HG03342 (cell line): ENCODE results near the gene HLA-B.

Source experiments
- ATAC-seq: cut with Tn5 transposase; IDR thresholded peaks from one replicate; pipeline ENCODE4 v1.9.1; 2021; ENCODE audit warnings: mild to moderate bottlenecking, moderate library complexity; ENCODE audit not compliant: unreplicated experiment

HLA-B gene

DNA sequence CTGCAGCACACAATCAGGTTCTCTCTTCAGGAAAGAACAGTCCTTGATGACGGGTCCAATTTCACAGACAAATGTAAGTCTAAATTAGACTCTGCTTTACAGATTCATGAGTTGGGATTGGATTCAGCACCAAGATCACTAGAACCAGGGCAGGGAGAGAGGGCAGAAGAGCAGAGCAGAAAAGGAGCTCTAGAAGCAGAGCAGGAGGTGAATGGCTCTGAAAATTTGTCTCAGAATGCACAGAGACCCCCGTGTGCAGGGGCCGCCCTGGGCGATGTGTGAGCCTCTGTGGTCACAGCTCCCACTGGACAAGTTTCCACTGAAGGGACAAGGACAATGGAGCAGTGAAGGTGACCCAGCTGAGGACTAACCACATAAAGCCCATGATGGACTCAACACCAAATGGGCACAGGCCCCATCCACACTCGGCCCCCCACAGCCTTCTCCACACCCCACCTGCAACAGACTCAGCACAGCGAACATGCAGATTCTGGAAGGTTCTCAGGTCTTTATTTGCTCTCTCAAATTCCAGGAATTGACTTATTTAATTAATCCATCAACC, 3.5 kb downstream of the HLA-B start:
- ATAC-seq, result no peak

DNA sequence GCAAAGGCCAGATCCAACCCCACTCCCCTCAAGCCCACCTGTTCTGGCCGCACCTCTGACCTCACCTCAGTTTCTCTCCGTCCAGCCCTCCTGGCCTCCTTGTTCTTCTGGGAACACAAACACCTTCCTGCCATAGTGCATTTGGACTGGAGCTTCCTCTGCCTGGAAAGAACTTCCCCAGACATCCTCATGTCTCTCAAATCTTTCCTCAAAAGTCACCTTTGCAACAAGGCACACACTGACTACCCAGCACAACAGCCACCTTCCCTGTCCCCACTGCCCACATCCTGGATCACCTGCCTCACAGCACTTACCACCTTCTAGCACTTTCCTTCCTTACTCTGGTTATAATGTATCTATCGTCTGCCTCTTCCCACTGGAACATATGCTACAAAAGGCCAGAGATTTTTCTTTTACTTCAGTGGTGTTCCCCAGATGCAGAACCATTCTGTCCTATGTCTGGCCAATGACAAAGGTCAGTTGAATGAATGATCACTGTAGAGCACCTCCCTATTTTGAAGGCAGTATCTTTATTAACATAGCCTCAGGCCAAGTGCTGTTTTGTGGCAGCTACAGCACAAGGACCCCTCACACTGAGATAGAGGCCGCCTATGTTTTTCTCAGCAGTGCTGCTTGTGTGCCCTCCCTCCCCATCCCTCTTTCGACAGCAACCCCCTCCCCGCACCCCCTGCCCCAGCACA, 4.1 kb downstream of the HLA-B start:
- ATAC-seq, result no peak

DNA sequence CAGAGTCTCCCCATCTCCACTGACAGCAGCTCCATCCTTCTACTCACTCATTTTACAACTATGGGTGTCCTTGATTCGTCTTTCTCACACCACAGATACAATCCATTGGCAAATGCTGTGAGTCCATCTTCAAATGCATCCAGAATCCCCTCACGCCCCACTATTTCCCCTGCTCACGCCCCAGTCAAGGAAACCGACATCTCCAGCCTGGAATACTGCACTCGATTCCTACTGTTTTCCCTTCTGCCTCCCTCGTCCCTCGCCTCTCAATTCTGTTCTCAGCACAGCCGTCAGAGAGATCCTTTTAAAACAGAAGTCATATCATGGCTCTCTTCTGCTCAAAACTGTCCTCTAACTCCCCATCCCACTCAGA, 4.7 kb downstream of the HLA-B start:
- ATAC-seq, result no peak

DNA sequence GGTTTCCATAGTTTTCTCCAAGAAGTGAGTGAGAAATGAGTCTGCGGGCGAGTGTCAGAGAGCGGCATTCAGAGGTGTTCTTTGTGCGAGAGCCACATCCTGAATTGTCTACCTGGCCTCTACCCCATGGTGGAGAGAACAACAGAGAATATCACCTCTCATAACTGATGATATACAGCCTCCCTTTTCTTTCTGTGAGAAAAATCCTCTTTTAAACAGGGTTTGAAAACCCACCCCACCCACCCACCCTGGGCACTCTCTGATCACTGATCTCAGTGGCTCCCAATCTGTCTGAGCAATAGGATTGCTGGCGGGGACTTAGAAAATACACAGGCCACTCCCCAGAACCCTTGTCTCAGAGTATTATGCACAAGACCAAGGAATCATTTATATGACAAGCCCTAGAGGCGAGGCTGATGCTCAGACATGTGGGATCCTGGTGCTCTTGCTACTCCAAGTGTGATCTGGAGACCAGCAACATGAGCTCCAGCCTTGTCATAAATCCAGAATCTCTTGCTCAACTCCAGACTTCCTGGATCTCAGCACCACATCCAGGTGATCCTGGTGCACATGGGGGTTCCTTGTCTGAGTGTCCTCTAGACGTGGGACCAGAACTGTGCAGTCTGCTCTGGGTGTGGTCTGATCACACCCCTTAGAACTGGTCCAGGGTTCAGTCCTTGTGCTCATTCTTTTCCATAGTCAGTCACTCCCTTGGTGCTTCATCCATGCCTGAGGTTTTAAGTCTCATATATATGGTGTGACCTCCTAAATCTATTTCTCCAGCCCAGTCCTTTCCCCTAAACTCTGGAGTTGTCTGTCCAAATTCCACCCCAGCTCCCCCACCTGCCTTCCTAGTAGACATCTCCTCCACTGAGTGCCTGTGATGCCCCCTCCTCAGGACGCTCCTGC, 5.3 kb downstream of the HLA-B start:
- no peak for ATAC-seq

DNA sequence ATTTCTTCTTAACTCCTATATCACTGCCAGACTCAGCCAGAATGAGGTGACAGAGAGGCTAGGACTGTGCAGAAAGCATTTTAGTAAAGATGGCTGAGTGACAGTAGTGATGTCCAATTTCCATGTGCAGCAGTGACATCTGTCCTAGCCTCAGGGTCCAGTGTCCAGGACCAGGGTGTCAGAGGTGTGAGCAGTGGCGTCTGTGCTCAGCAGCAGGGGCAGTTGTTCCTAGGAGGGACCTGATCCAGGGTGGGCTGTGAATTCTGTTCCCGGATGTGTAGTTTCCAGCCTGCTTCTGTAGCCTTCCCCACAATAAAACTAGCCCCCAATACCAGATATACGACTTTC, 6.0 kb downstream of the HLA-B start:
- ATAC-seq, result no peak

DNA sequence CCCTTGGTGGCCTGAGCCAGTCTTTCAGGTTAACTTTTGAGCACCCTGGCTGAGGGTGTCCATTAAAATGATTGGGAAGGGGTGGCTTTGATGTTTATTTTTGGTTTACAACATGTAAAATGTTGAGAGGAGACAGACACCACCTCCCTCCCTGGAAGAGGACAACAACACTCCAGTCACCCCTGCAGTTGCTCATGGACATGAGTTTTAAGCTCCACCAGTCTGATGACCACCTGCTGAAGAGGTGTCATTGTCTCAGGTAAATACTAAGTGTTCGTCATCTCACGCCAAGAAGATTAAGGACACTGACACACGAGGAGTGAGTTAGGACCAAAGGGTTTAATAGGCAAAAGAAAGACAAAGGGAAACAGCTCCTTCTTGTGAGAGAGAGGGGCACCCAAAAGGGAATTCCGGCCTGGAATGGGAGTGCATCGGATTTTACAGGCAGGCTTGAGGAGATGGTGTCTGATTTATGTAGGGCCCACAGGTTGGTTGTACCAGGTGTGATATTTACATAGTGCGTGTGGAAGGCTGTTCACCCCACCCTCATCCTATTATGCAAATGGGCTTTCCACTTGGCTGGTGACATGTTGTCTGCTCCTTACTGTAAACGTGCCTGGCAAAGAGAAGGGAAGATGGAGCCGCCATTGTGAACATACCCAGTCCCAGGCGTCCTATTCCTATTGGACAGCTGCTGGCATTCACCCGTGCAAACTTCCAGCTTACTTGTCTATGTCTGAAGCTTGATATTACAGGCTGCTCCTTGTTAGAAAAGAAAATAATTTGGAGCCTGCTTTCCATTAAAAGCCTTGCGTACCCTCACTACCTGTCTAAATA, 6.6 kb downstream of the HLA-B start:
- ATAC-seq, result no peak

DNA sequence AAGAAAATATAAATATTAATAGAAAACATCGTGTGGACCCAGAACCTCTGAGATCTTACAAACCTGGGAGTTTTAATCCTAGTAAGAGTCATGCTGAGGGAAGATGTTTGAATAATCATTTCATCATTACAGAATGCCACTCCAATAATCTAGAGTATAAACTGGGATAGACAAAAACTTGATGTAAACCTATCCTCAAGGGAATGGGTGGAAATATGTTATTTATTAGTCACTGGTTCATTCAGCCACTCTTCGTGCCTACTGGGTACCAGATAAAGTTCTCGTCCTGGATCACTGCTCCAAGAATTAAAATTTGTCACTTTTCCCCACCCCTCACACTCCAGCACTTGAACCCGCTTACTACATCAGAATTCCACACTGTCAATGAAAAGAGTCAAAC, 7.7 kb downstream of the HLA-B start:
- ATAC-seq, result no peak

DNA sequence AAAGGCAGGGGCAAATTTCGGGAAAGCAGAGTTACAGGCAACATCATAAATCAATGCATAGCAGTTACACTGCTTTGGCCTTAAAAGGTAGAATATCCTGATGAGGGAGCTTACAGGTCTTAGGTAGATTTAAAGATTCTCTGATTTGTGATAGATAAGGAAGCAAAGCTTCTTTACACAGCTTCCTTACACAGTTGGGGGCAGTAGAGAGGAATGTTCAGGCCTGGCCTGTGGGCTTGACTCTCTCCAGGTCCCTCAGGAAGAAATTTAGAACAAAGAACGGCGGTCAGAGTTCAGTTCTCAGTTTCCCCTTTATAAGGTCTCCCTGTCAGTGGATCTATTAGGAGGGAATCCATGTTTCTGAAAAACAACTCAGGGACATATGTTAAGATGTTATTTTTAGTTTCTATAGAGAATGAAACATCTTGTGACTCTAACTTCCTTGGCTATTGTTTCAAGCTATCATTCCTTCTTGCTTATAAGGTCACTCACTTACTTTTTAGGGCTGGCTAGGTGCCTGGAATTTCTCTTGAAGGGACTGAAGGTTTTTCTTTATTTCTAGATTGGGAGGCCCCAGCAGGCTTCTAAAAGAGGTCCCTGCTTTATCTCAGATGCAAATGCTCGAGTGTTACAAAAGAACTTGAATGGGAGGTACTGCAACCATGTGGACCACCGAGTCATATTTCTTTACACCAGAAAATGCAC, 11.8 kb downstream of the HLA-B start:
- ATAC-seq, result no peak

DNA sequence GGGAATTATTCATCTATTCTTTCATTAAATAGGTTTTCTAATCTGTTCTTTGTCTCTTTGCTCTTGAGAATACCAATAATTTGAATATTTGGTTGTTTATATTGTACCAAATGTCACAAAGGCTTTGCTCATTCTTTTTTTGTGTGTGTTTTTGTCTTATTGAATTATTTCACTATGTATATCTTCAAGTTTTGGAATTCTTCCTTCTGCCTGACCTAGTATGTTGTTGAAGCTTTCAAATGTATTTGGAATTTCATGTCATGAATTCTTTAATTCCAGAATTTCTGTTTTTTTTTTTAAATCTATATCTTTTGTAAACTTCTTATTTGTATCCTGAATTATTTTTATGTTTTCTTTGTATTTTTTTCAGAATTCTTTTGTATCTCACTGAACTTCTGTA, 16.8 kb downstream of the HLA-B start:
- ATAC-seq, result no peak

DNA sequence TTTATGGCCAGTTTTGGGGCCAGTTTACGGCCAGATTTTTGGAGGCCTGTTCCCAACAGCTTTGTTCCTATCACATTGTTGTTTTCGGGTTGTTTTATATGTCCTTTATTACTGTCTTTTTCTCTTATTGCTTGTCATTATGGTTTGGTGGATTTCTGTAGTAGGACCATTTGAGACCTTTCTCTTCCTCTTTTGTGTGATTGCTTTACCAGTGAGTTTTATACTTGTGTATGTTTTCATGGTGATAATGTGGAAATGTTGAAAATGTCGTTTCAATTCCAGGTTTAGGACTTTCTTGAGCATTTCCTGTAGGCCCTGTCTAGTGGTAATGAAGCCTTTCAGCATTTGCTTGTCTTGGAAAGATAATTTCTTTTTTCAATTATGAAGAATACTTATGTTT, 17.8 kb downstream of the HLA-B start:
- ATAC-seq, result no peak

DNA sequence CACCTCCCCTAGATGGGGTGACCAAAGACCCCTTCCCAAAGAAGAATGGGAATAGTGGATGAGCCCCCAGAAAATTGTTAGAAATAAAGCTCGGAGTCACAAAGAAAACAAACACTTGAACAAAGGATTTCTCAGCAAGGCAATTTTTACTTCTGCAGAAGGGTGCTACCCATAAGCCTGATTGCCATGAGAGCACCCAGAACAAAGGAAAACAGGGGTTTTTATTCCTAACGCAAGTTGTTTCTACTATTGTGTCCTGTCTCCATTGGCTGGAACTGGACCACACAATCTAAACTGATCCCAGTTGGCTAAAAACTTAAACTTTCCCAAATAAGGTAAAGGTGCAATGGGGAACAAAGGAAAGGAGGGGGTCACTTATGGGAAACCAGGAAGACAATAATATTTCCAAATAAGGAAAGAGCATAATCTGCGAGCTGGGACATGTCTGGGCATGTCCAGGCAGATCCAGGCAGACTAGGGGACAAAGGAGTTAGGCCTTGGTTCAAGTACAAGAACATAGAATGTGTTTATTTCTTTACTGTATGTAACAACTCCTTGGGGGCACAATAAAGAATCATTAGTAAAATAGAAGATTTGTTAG, 20.0 kb downstream of the HLA-B start:
- no peak for ATAC-seq

DNA sequence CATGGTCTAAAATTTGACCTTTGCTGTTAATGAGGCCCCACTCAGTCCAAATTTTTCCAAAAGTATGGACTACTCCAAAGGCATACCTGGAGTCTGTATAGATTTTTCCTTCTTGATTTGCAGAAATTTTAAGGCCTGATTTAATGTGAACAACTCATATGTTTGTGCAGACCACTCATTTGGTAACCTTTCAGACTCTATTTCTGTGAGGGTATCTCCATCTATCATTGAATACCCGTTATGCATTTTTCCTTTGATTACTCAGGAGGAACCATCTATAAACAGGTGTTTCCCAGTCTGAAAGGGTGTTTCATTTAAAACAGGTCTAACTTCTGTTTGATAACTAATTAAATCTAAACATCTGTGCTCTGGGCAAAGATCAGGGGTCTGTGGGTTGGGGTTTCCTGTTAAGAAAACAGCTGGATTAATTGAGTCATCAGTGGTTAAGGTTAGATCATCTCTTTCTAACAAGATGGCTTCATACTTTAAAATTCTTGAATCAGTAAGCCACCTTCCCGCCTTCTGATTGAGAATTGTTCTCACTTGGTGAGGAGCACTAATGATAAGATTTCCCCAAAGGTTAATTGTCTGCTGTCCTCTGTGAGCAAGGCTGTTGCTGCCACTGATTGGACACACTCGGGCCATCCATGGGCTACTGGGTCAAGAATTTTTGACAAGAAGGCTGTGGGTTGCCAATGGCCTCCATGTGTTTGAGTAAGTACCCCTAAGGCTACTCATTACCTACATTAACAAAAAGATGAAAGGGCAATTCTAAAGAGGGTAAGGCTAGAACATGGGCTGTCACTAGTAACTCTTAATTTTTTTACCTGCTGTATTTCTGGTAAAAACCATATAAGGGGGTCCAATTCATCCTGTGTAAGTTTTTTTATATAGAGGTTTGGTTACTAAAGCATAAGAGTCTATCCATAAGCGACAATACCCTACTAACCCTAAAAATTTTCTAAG, 24.1 kb downstream of the HLA-B start:
- no peak for ATAC-seq

DNA sequence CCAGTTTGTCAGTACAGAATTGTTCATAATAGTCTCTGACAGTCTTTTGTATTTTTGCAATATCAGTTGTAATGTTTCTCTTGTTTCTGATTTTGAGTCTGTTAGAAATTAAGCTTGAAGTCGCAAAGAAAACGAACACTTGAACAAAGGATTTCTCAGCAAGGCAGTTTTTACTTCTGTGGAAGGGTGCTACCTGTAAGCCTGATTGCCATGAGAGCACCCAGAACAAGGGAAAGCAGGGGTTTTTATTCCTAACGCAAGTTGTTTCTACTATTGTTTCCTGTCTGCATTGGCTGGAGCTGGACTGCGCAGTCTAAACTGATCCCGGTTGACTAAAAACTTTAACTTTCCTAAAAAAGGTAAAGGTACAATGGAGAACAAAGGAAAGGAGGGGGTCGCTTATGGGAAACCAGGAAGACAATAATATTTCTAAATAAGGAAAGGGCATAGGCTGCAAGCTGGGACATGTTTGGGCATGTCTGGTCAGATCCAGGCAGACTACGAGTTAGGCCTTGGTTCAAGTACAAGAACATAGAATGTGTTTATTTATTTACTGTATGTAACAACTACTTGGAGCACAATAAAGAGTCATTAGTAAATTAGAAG, 28.5 kb downstream of the HLA-B start:
- ATAC-seq, result no peak

DNA sequence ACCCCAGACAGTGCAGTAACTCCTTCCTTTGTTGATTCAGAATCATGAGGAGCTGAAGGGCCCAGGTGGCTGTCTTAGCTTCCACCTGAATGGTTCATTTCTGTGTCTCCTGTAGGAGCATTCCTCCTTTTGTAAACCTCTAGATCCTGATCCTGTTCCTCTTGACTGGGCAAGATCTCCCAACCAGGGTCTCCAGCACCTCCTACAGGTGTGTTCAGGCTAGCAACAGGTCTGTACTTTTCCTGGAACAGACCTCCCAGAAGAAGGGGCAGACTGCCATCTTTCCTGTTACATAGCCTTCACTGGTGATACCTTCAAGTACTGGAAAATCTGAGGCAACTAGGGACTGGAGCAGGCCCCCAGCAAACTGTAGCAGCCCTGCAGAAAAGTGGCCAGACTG, 35.2 kb downstream of the HLA-B start:
- ATAC-seq, result no peak

DNA sequence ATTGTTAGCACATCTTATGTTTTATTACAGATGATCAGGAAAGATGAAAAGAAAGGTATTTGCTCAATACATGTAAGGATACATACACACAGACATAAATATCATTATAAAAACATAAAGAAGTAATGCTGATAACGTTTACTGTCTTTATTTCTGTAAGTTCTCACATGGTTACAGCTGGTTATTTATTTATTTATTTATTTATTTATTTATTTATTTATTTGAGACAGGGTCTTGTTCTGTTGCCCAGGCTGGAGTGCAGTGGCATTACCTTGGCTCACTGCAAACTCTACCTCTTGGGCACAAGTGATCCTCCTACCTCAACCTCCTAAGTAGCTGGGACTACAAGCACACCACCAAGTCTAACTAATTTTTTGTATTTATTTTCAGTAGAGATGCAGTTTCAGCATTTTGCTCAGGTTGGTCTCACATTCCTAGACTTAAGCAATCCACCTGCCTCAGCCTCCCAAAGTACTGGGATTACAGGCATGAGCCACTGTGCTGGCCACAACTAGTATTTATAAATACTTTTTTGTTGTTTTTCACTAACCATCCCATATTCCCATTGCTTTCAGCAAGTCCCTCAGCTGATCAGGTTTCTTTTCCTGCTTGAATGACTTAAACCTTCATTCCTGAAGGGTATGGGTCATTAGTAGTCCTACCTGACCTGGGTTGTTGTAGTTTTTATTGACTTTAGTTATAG, 35.8 kb downstream of the HLA-B start:
- no peak for ATAC-seq

DNA sequence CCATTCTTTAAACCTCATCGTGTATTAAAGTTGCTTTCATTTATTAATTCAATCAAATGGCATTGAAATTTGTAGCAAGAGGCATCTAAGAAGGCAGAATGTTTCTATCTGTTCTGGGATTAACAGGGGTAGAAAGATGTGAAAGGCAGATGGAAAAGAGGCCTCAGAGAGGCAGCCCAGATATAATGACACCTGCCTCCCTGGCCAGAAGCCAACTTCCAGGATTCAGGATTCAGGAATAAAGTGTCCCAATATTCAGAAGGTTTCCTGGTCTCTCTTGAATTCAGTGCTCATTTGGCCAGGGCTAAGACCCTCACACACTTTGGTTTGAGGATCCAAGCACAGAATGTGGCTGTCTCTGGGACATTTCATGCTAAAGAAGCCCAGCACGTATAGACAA, 39.9 kb downstream of the HLA-B start:
- ATAC-seq, result no peak

DNA sequence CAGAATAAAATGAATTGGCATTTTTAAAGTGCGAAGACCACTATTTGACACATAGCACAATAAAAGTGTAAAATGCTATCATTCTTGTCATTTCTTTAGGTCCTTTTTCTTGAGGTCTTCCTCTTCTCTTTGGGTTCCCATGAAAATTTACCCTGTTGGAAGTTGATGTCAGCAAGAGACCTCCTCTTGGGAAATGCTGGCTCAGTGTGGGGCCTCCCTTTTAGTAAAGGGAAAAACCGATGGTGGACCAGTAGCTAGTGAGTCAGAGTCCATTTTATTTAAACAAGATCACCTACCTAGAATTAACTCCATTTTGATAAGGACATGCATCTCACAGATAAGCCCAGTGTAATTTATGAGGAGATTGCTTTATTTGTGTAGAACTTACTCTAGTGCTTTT, 47.3 kb downstream of the HLA-B start:
- no peak for ATAC-seq

DNA sequence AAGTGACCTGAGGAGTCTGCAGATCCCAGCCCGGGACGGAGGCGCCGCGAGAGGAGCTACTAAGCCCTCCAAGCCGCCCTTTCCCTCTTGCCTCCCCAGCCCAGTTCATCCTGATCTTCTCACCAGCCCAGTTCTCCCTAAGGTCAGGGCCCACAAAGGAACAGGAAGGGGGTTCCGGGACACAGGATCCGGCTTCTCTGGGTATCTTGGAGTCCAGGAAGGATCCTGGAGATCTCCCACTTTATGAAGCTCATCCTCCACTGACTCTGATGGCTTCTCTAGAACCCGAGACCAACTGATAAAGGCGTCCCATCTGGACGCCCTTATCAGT, 48.2 kb downstream of the HLA-B start:
- ATAC-seq, result no peak
